OCI-LY3 (cell line): ENCODE measurements around the gene SNX30.

Source experiments
- H2AFZ ChIP-seq: fragments of 200-600, 300-600 bp; shearing (Covaris generic); 2 replicates; pipeline ENCODE4 v1.6.0; 2014; ENCODE audit warnings: antibody characterized with exemption, low read depth, low read length
- H3K27ac ChIP-seq: fragments of 200-600, 300-600 bp; sonication (generic); 2 replicates; pipeline ENCODE4 v1.5.1; 2014; ENCODE audit warnings: mild to moderate bottlenecking, low read length, moderate library complexity, mixed read lengths
- H3K27me3 ChIP-seq: fragments of 200-600, 300-600 bp; sonication (generic); 2 replicates; pipeline ENCODE4 v1.6.1; 2014; ENCODE audit warnings: low read depth, low read length, mixed read lengths
- H3K36me3 ChIP-seq: fragments of 200-600, 300-600 bp; sonication (generic); replicated peaks from 2 replicates; pipeline ENCODE3; 2014; ENCODE audit warnings: low read depth, low read length, mixed read lengths
- H3K4me1 ChIP-seq: fragments of 300-600, 200-600 bp; sonication (generic); 2 replicates; pipeline ENCODE4 v1.6.1; 2014; ENCODE audit warnings: low read length, mixed read lengths
- H3K4me2 ChIP-seq: fragments of 200-600, 300-600 bp; sonication (generic); 2 replicates; pipeline ENCODE4 v1.6.1; 2014; ENCODE audit warnings: low read length, mixed read lengths
- H3K4me3 ChIP-seq: fragments of 300-600, 200-600 bp; sonication (generic); 2 replicates; pipeline ENCODE4 v1.5.1; 2014; ENCODE audit warnings: antibody characterized with exemption, mild to moderate bottlenecking, low read length, moderate library complexity
- H3K79me2 ChIP-seq: fragments of 300-600, 200-600 bp; shearing (Covaris generic); 2 replicates; pipeline ENCODE4 v1.6.1; 2014; ENCODE audit warnings: mild to moderate bottlenecking, low read length, mixed read lengths
- H3K9ac ChIP-seq: fragments of 300-600, 200-600 bp; shearing (Covaris generic); 2 replicates; pipeline ENCODE4 v1.6.0; 2014; ENCODE audit warnings: mild to moderate bottlenecking, low read length, moderate library complexity
- H3K9me3 ChIP-seq: fragments of 200-600, 300-600 bp; shearing (Covaris generic); 2 replicates; pipeline ENCODE4 v1.6.1; 2014; ENCODE audit warnings: low read length, mixed read lengths; ENCODE audit not compliant: insufficient read depth
- H4K20me1 ChIP-seq: fragments of 200-600, 300-600 bp; sonication (generic); 2 replicates; pipeline ENCODE4 v1.6.1; 2016; ENCODE audit warnings: low read length, mixed read lengths; ENCODE audit not compliant: insufficient read depth
- CTCF ChIP-seq: fragments of 200-600, 300-600 bp; sonication (generic); IDR thresholded peaks from 2 replicates; pipeline ENCODE4 v1.5.1; 2014; ENCODE audit warnings: antibody characterized with exemption, low read length, low read depth
- EZH2phosphoT487 ChIP-seq: fragments of 200-600 bp; shearing (Covaris generic); IDR thresholded peaks from 2 replicates; pipeline ENCODE4 v1.6.1; 2018; ENCODE audit warnings: antibody characterized with exemption, mixed run types, low read depth

Gene SNX30

DNA sequence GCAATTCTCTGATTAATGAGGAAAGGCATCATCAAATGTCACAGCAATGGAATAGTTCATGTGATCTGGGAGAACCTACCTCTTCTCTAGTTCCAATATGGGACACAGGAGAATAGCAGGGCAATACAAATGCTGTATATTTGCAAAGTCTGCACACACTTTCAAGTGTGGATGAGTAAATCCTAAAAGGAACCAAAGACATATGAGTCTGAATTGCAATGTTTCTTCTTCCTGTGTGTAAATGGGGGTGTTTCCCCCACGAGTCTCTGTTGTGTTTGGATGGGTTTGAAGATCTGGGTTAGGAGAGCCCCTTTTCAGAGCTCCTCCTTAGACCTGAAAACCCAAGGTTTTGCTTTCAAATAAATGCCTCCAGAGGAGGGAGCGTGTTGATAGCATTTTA lies 113.2 kb downstream of the SNX30 start:
- Histone ChIP-seq H3K36me3 (peaks cover 3% of the 10 kb centered on the region), H3K4me1 (peaks cover 86% of the 10 kb centered on the region), H3K4me3 (peak overlapping the region; percentile 68), H3K9ac (peak overlapping the region; percentile 64; the same call in 1 of the 2 replicates), H3K27me3 (0 out of 2 replicates have a peak, but pooled peaks cover 7% of the 10 kb centered on the region), H4K20me1 (peaks cover 2% of the 10 kb centered on the region; the same call in 1 of the 2 replicates), H2AFZ (no peak overlapping the region), H3K27ac (peak overlapping the region; percentile 96), H3K4me2 (peak overlapping the region; percentile 96), H3K79me2 (no peaks in the 10 kb centered on the region), H3K9me3 (no peaks in the 10 kb centered on the region)
- TF ChIP-seq CTCF (no peak), EZH2phosphoT487 (no peak)

DNA sequence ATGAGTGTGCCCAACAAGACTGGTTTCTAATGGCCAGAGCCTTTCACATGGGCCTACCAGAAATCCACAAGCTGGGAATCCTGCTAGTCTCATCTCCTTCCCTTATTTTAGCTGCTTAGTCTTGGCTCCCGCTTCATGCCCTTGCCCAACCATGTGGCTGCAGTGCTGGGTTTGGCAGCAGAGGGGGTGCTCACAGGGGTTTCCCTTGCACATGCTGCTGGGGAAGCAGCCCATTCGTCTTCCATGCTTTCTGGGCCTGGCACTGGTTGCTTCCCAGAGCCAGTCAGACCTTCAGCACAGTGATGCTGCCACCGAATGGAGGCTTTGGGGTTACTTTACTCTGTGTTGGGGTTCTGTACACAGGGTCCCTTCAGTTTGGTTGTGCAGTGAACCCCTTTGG lies 113.8 kb downstream of the SNX30 start:
- H3K9ac ChIP-seq = peak overlapping the region; percentile 61; the same call in 1 of the 2 replicates
- peak overlapping the region; percentile 96 for H3K4me2 ChIP-seq
- H3K36me3 ChIP-seq = peaks cover 3% of the 10 kb centered on the region
- H2AFZ ChIP-seq = no peak overlapping the region
- H3K9me3 ChIP-seq = no peaks in the 10 kb centered on the region
- TF ChIP-seq EZH2phosphoT487 (no peak), CTCF (no peak)
- H3K27ac ChIP-seq = peak overlapping the region; percentile 96
- no peaks in the 10 kb centered on the region for H3K79me2 ChIP-seq
- peak overlapping the region; percentile 68 for H3K4me3 ChIP-seq
- H4K20me1 ChIP-seq = peaks cover 2% of the 10 kb centered on the region; the same call in 1 of the 2 replicates
- 0 out of 2 replicates have a peak, but pooled peaks cover 7% of the 10 kb centered on the region for H3K27me3 ChIP-seq
- H3K4me1 ChIP-seq = peaks cover 86% of the 10 kb centered on the region

DNA sequence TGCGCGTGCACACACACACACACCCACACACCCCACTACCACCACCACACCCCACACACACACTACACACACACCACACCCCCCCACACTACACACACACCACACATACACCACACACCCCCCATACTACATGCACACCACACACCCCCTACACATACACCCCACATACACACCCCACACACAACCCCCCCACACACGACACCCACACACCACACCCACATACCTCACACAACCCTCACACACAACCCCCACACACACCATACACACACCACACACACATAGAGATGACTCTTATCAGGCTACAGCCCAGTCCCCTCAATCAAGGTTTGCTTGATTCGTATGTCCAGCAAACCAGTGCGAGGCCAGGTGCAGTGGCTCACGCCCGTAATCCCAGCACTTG lies 114.4 kb downstream of the SNX30 start:
- Histone ChIP-seq H3K79me2 (no peaks in the 10 kb centered on the region), H3K27me3 (0 out of 2 replicates have a peak, but pooled peaks cover 7% of the 10 kb centered on the region), H2AFZ (no peak overlapping the region), H4K20me1 (peaks cover 2% of the 10 kb centered on the region; the same call in 1 of the 2 replicates), H3K4me2 (peak overlapping the region; percentile 96; the same call in 1 of the 2 replicates), H3K9ac (no peak overlapping the region; the same call in 1 of the 2 replicates), H3K4me3 (no peak overlapping the region), H3K4me1 (peaks cover 87% of the 10 kb centered on the region), H3K36me3 (peaks cover 3% of the 10 kb centered on the region), H3K27ac (peak overlapping the region; percentile 96; the same call in 1 of the 2 replicates), H3K9me3 (no peaks in the 10 kb centered on the region)
- TF ChIP-seq CTCF (no peak), EZH2phosphoT487 (no peak)

- H3K4me3 ChIP-seq = no peak overlapping the region
- no peak overlapping the region for H3K4me2 ChIP-seq
- no peak overlapping the region for H3K27ac ChIP-seq
- no peaks in the 10 kb centered on the region for H3K9me3 ChIP-seq
- H4K20me1 ChIP-seq = peaks cover 2% of the 10 kb centered on the region; the same call in 1 of the 2 replicates
- H3K36me3 ChIP-seq = peaks cover 5% of the 10 kb centered on the region
- no peaks in the 10 kb centered on the region for H3K27me3 ChIP-seq
- no peak overlapping the region for H2AFZ ChIP-seq
- TF ChIP-seq CTCF = no peak
- no peak for TF ChIP-seq EZH2phosphoT487
- no peaks in the 10 kb centered on the region for H3K79me2 ChIP-seq
- H3K9ac ChIP-seq = no peak overlapping the region
- H3K4me1 ChIP-seq = peaks cover 82% of the 10 kb centered on the region
Measured at GRCh38 chr9:112866662-112867274, 116.2 kb downstream of the SNX30 start.
